ENCODE data around the gene PACSIN2. TPM values are rescaled to one million over a fixed set of nuclear protein-coding genes. Genes with fewer than 3 reads are reported as not detected.
A peak's percentile ranks its signal among the peaks of the same experiment; 100 is the strongest.

Gene PACSIN2
- total and polyA plus RNA-seq, 2 of the 13 experiments (the other 11 are each of a cell fraction or from before 2014, with no cell fraction given), result 54.1 to 68.8 TPM

GRCh38 chr22:42856865-42857704, 157.9 kb downstream of the PACSIN2 start, which contains the start of gene ARFGAP3 (continued):
- peak; percentile 58; the same call in 1 of the 2 replicates for TF ChIP-seq CREB1 (IDR thresholded peaks at IDR 0.05)
- TF ChIP-seq CREB1 (CRISPR knock-in tag; IDR thresholded peaks at IDR 0.05), result no peak
- peak; percentile 66 for TF ChIP-seq GABPB1 (CRISPR knock-in tag; IDR thresholded peaks at IDR 0.05)
- no peak; the same call in 1 of the 2 replicates for TF ChIP-seq ZNF12 (CRISPR knock-in tag; IDR thresholded peaks at IDR 0.05)
- TF ChIP-seq CEBPZ (IDR thresholded peaks at IDR 0.05; ENCODE audit: low read length), result no peak
- no peak for TF ChIP-seq ZFP36 (IDR thresholded peaks at IDR 0.05; ENCODE audit: borderline replicate concordance, low read depth, low read length, partially characterized antibody)
- TF ChIP-seq ZNF83 (CRISPR knock-in tag; IDR thresholded peaks at IDR 0.05; ENCODE audit: borderline replicate concordance), result 0 out of 2 replicates have a peak, but pooled peaks have one; percentile 62
- TF ChIP-seq NFYC (CRISPR knock-in tag; IDR thresholded peaks at IDR 0.05), result 0 out of 2 replicates have a peak, but pooled peaks have one; percentile 26
- no peak for TF ChIP-seq CHD4 (IDR thresholded peaks at IDR 0.05; ENCODE audit: borderline replicate concordance, low read length)
- peak; percentile 82; the same call in 1 of the 2 replicates for TF ChIP-seq ZFYVE20 (CRISPR knock-in tag; IDR thresholded peaks at IDR 0.05; ENCODE audit: borderline replicate concordance, low read depth)
- TF ChIP-seq ZNF556 (CRISPR knock-in tag; IDR thresholded peaks at IDR 0.05; ENCODE audit: borderline replicate concordance), result 0 out of 2 replicates have a peak, but pooled peaks have one; percentile 33
- peak; percentile 93 for TF ChIP-seq ZFY (CRISPR knock-in tag; IDR thresholded peaks at IDR 0.05)
- peak; percentile 64 for TF ChIP-seq ZBTB14 (CRISPR knock-in tag; IDR thresholded peaks at IDR 0.05)
- peak; percentile 87; the same call in 1 of the 2 replicates for TF ChIP-seq KLF15 (CRISPR knock-in tag; IDR thresholded peaks at IDR 0.05; ENCODE audit: borderline replicate concordance)
- peak; percentile 69; the same call in 1 of the 2 replicates for TF ChIP-seq MEF2D (CRISPR knock-in tag; IDR thresholded peaks at IDR 0.05)
- no peak for TF ChIP-seq TRIM24 (CRISPR knock-in tag; IDR thresholded peaks at IDR 0.05)
- TF ChIP-seq DMAP1 (CRISPR knock-in tag; IDR thresholded peaks at IDR 0.05), result peak; percentile 68; the same call in 1 of the 2 replicates
- TF ChIP-seq CSRNP2 (CRISPR knock-in tag; conservative IDR thresholded peaks at IDR 0.05; ENCODE audit: low read depth), result peak; percentile 76; the same call in 1 of the 2 replicates
- peak; percentile 95; the same call in 1 of the 2 replicates for TF ChIP-seq ZNF672 (CRISPR knock-in tag; IDR thresholded peaks at IDR 0.05)
- TF ChIP-seq DNMT1 (CRISPR knock-in tag; IDR thresholded peaks at IDR 0.05), result peak; percentile 76; the same call in 1 of the 2 replicates
- no peak for TF ChIP-seq MBNL3 (CRISPR knock-in tag; conservative IDR thresholded peaks at IDR 0.05)
- peak; percentile 98 for TF ChIP-seq ZNF552 (CRISPR knock-in tag; IDR thresholded peaks at IDR 0.05; ENCODE audit: borderline replicate concordance)
- no peak for TF ChIP-seq SIX4 (CRISPR knock-in tag; IDR thresholded peaks at IDR 0.05)
- TF ChIP-seq GZF1 (CRISPR knock-in tag; IDR thresholded peaks at IDR 0.05), result peak; percentile 77; the same call in 1 of the 2 replicates
